GM10248 (cell line): ENCODE data around the gene AGER.

Experiments used
- CTCF ChIA-PET: fragments of 300-600 bp; sonication (Branson Sonifier 250); formaldehyde crosslinking; extraction: SDS; loops from one replicate; lab custom pipeline; 2021; ENCODE audit warnings: antibody characterized with exemption; lab: Yijun Ruan, JAX
- POLR2A ChIA-PET: fragments of 350-650 bp; sonication (Branson Sonifier 250); formaldehyde crosslinking; extraction: SDS; loops from one replicate; lab custom pipeline; 2020; ENCODE audit warnings: antibody characterized with exemption; lab: Yijun Ruan, JAX
- DNase-seq: peaks from one replicate; pipeline ENCODE4 v3.0.0; 2012; ENCODE audit errors: extremely low spot score
- CTCF ChIP-seq: IDR thresholded peaks from 2 replicates; pipeline ENCODE4 v1.5.1; 2012; ENCODE audit warnings: mild to moderate bottlenecking, low read depth; ENCODE audit errors: extremely low read depth, missing control alignments, control extremely low read depth

The AGER gene

GRCh38 chr6:32203426-32204267 is 19.6 kb upstream of the AGER start:
- no peak for TF ChIP-seq CTCF
- POLR2A ChIA-PET: interaction anchor here (0.6 kb wide), 1 partner anchor 574 kb away, joined by 6 read pairs; no protein-coding TSS in a partner anchor
- CTCF ChIA-PET: interaction anchor here (1.0 to 2.4 kb wide), 3 partner anchors 8 to 42 kb away, joined by 3 to 11 read pairs (median 5); no protein-coding TSS in a partner anchor
- DNase-seq: no peak

GRCh38 chr6:32202186-32202585 is 18.1 kb upstream of the AGER start:
- ChIA-PET CTCF (interaction anchor here (1.2 kb wide), 1 partner anchor 43 kb away, joined by 5 read pairs; no protein-coding TSS in a partner anchor), POLR2A (no interaction called here)
- no peak for DNase-seq
- no peak for TF ChIP-seq CTCF

- CTCF ChIA-PET: no interaction called here
- TF ChIP-seq CTCF: no peak
- no peak for DNase-seq
- POLR2A ChIA-PET: no interaction called here
Measured at GRCh38 chr6:32200711-32201475, 16.8 kb upstream of the AGER start.

DNA sequence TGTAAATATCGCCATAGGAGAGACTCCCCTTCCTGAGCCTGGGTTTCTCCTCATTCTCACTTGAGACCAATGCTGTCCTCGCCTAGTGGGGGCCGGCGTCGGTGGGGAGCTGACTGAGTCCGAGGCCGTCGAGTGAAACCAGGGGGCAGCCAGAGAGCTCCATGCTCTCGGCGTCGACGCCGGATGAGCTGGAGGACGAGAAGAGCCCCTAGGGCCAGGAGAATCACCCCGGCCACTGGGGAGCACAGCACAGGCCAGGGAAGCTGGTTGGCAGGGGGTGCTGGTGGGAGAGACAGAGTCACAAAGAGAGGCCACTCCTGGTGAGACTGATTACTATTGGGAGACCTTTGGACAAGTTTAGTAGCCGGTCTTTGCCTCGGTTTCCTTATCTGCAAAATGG is 14.8 kb upstream of the AGER start:
- no peak for DNase-seq
- CTCF ChIA-PET: no interaction called here
- TF ChIP-seq CTCF: no peak
- POLR2A ChIA-PET: interaction anchor here (0.7 kb wide), 1 partner anchor 17 kb away, joined by 3 read pairs; no protein-coding TSS in a partner anchor

GRCh38 chr6:32198345-32198696 is 14.3 kb upstream of the AGER start:
- POLR2A ChIA-PET: no interaction called here
- CTCF ChIA-PET: interaction anchor here (1.6 kb wide), 1 partner anchor 80 kb away, joined by 6 read pairs; no protein-coding TSS in a partner anchor
- TF ChIP-seq CTCF: no peak
- no peak for DNase-seq
